SK-N-SH treated with all-trans-retinoic acid at 6 μM for 48 hours (cell line): ENCODE data around the gene TAF15.

ENCODE experiments used
- BACH2 ChIP-seq: fragments of 250-450 bp; sonication (Bioruptor Pico); IDR thresholded peaks from 2 replicates; pipeline ENCODE4 v1.9.0; 2021; ENCODE audit warnings: mild to moderate bottlenecking, borderline replicate concordance
- CSDC2 ChIP-seq: fragments of 250-450 bp; sonication (Bioruptor Pico); IDR thresholded peaks from 2 replicates; pipeline ENCODE4 v1.5.0; 2020; ENCODE audit warnings: mild to moderate bottlenecking, moderate library complexity
- TOX ChIP-seq: fragments of 250-450 bp; sonication (Bioruptor Pico); IDR thresholded peaks from 2 replicates; pipeline ENCODE4 v1.8.0; 2021; ENCODE audit warnings: mild to moderate bottlenecking, moderate library complexity, borderline replicate concordance
- ZFP3 ChIP-seq: fragments of 250-450 bp; sonication (Bioruptor Pico); IDR thresholded peaks from 2 replicates; pipeline ENCODE4 v1.5.0; 2020; ENCODE audit warnings: mild to moderate bottlenecking, moderate library complexity
- ZFP30 ChIP-seq: fragments of 450-650 bp; formaldehyde crosslinking; IDR thresholded peaks from 2 replicates; pipeline ENCODE4 v1.5.0; 2022; ENCODE audit warnings: mild to moderate bottlenecking, moderate library complexity
- ZNF565 ChIP-seq: fragments of 450-650 bp; formaldehyde crosslinking; conservative IDR thresholded peaks from 2 replicates; pipeline ENCODE4 v1.5.0; 2020; ENCODE audit warnings: low read depth, mild to moderate bottlenecking, moderate library complexity
- ZNF70 ChIP-seq: fragments of 450-650 bp; formaldehyde crosslinking; IDR thresholded peaks from 2 replicates; pipeline ENCODE4 v1.5.0; 2020; ENCODE audit warnings: mild to moderate bottlenecking, moderate library complexity
- ZNF8 ChIP-seq: fragments of 450-650 bp; formaldehyde crosslinking; IDR thresholded peaks from 2 replicates; pipeline ENCODE4 v1.5.0; 2020; ENCODE audit warnings: mild to moderate bottlenecking, moderate library complexity
- TF ChIP-seq, protein P1 (sequence below): fragments of 250-450 bp; sonication (Bioruptor Pico); IDR thresholded peaks from 2 replicates; pipeline ENCODE4 v1.5.1; 2020; ENCODE audit warnings: low read depth, mild to moderate bottlenecking, moderate library complexity
- TF ChIP-seq, protein P2 (sequence below): fragments of 250-450 bp; sonication (Bioruptor Pico); IDR thresholded peaks from 2 replicates; pipeline ENCODE4 v1.8.0; 2020; ENCODE audit warnings: mild to moderate bottlenecking, moderate library complexity, borderline replicate concordance

DNA sequence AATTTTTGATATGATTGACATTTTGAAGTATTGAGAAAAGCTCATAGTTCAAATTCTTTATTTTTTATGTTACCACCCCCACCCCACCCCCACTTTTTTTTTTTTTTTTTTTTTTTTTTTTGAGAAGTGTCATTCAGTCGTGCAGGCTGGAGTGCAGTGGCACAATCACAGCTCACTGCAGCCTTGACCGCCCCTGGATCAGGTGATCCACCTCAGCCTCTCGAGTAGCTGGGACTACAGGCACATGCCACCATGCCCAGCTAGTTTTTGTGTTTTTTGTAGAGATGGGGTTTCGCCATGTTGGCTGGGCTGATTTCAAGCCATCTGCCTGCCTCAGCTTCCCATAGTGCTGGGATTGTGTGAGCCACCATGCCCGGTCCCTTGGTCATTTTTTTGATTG is 7.4 kb downstream of the TAF15 start:
- TF ChIP-seq CSDC2 (CRISPR knock-in tag) (no peak), ZFP3 (no peak), BACH2 (CRISPR knock-in tag) (no peak), ZFP30 (CRISPR knock-in tag) (no peak), TOX (CRISPR knock-in tag) (no peak), ZNF70 (no peak), ZNF8 (CRISPR knock-in tag) (no peak), ZNF565 (CRISPR knock-in tag) (no peak)
- TF ChIP-seq, protein P1, sequence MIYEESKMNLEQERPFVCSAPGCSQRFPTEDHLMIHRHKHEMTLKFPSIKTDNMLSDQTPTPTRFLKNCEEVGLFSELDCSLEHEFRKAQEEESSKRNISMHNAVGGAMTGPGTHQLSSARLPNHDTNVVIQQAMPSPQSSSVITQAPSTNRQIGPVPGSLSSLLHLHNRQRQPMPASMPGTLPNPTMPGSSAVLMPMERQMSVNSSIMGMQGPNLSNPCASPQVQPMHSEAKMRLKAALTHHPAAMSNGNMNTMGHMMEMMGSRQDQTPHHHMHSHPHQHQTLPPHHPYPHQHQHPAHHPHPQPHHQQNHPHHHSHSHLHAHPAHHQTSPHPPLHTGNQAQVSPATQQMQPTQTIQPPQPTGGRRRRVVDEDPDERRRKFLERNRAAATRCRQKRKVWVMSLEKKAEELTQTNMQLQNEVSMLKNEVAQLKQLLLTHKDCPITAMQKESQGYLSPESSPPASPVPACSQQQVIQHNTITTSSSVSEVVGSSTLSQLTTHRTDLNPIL (CRISPR knock-in tag): no peak
- TF ChIP-seq, protein P2, sequence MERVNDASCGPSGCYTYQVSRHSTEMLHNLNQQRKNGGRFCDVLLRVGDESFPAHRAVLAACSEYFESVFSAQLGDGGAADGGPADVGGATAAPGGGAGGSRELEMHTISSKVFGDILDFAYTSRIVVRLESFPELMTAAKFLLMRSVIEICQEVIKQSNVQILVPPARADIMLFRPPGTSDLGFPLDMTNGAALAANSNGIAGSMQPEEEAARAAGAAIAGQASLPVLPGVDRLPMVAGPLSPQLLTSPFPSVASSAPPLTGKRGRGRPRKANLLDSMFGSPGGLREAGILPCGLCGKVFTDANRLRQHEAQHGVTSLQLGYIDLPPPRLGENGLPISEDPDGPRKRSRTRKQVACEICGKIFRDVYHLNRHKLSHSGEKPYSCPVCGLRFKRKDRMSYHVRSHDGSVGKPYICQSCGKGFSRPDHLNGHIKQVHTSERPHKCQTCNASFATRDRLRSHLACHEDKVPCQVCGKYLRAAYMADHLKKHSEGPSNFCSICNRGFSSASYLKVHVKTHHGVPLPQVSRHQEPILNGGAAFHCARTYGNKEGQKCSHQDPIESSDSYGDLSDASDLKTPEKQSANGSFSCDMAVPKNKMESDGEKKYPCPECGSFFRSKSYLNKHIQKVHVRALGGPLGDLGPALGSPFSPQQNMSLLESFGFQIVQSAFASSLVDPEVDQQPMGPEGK (CRISPR knock-in tag): no peak
